Measurements from ENCODE around the gene HTR3B.

HTR3B gene

GRCh38 chr11:113951537-113951936, 46.9 kb downstream of the HTR3B start:
- H3K27ac ChIP-seq, result no peak overlapping the region
- POLR2A ChIA-PET (ENCODE audit: low non-redundant PET), result no interaction called here
- CTCF ChIA-PET, result no interaction called here
- DNase-seq (ENCODE audit: low spot score), result no peak
- no peak for TF ChIP-seq CTCF (conservative IDR thresholded peaks at IDR 0.05; ENCODE audit: low read depth)

- DNase-seq (ENCODE audit: low spot score), result no peak
- H3K27ac ChIP-seq, result no peak overlapping the region
- ChIA-PET POLR2A (ENCODE audit: low non-redundant PET) (no interaction called here), CTCF (interaction anchor here (1.0 kb wide), 1 partner anchor 246 kb away, joined by 3 read pairs; no protein-coding TSS in a partner anchor)
- TF ChIP-seq CTCF (conservative IDR thresholded peaks at IDR 0.05; ENCODE audit: low read depth), result no peak
These were observed 47.5 kb downstream of the HTR3B start for GRCh38 chr11:113952070-113952469.

- TF ChIP-seq CTCF (conservative IDR thresholded peaks at IDR 0.05; ENCODE audit: low read depth), result no peak
- DNase-seq (ENCODE audit: low spot score), result no peak
- POLR2A ChIA-PET (ENCODE audit: low non-redundant PET), result no interaction called here
- CTCF ChIA-PET, result interaction anchor here (1.0 kb wide), 1 partner anchor 246 kb away, joined by 3 read pairs; no protein-coding TSS in a partner anchor
- H3K27ac ChIP-seq, result no peak overlapping the region
These were observed 48.0 kb downstream of the HTR3B start for GRCh38 chr11:113952588-113952987.

DNA sequence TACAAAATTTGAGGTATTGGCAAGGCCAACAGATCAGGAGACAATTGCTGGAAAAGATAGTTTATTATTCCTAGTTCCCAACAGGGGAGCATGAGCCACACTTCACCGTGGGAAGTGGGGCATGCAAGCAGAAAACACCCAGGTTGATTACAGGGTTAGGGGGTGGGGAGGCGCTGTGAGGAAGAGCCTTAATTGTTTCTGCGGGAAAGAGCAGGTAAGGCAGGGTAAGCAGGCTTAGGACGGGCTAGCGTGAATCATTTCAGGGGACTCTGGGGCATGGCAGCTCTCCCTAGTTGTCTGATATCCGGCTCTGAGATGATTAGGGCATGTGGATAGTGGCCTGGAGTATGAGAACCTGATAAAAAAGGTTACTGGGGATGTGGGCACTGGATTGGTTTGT, 49.6 kb downstream of the HTR3B start:
- TF ChIP-seq CTCF (conservative IDR thresholded peaks at IDR 0.05; ENCODE audit: low read depth), result no peak
- ChIA-PET CTCF (interaction anchor here (0.6 kb wide), 1 partner anchor 9 kb away, joined by 3 read pairs; no protein-coding TSS in a partner anchor), POLR2A (ENCODE audit: low non-redundant PET) (no interaction called here)

DNA sequence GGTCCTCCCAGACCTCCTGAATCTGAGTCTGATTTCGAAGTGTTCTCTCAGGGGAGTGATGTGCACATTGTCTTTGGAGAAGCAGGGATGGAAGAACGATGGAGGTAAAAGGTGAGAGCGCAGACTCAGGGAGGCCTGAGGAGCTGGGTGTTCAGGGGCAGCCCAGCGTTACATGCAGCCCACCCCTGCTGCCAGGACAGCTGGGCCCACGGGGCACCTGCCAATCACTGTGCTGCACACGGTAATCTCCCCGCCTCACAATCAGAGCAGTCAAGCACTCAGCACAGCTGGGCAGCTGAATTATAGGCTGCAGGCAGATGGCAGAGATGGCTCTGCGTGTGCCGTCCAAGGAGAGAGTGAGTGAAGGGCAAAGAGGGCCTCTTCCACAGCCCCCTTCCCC, 52.4 kb downstream of the HTR3B start:
- H3K27ac ChIP-seq, result no peak overlapping the region
- DNase-seq (ENCODE audit: low spot score), result no peak
- POLR2A ChIA-PET (ENCODE audit: low non-redundant PET), result no interaction called here
- CTCF ChIA-PET, result no interaction called here
- no peak for TF ChIP-seq CTCF (conservative IDR thresholded peaks at IDR 0.05; ENCODE audit: low read depth)

More for the DNA sequence above, 49.6 kb downstream of the HTR3B start:
- H3K27ac ChIP-seq, result no peak overlapping the region
- no peak for DNase-seq (ENCODE audit: low spot score)

DNA sequence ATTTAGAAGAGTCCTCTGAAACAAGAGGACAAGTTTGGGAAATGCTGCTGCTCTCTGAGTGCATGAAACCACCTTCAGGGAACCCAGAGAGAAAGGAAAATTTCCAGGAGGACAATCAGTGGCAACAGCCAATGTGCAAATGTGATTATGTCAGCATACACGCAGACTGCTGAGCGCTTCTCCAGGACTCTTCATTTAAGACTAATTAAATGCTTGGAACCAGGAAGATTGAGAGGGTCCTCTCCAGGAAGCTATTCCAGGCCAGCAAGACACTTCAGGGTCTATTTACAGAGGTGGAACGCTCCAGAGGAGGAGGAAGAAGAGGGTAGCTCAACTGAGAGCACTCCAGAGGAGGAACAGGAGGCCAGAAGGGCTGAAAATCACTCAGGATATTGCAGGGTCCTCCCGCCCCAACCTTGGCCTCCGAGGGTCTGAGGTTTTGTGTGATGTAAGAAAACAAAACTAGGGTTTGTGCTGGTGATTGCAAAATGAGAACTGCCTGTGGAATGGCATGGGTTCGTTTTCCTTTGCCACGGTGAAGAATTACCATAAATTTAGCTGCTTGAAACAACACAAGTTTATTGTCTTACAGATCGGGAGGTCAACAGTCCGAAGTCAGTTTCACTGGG, 56.2 kb downstream of the HTR3B start:
- ChIA-PET CTCF (no interaction called here), POLR2A (ENCODE audit: low non-redundant PET) (no interaction called here)
- H3K27ac ChIP-seq, result no peak overlapping the region
- TF ChIP-seq CTCF (conservative IDR thresholded peaks at IDR 0.05; ENCODE audit: low read depth), result no peak
- DNase-seq (ENCODE audit: low spot score), result no peak

Data from RWPE1 (cell line).